GM12878 (cell line): ENCODE measurements around the gene LETM1. TPM values are rescaled to one million over a fixed set of nuclear protein-coding genes. Genes with fewer than 3 reads are reported as not detected.

Experiments
- ATAC-seq: fragments of 200-7000 bp; cut with Tn5 transposase; 3 replicates; pipeline ENCODE4 v1.9.1; 2020; ENCODE audit warnings: mild to moderate bottlenecking, moderate library complexity
- BruUV-seq: library from RNA; stranded (reverse); fragments of 400-500 nt; replicated peaks from 2 replicates; lab custom pipeline; 2021; lab: Mats Ljungman, UMichigan
- CTCF ChIA-PET: fragments of 300-600 bp; sonication (Branson Sonifier 250); formaldehyde crosslinking; extraction: SDS; loops from one replicate; lab custom pipeline; 2021; ENCODE audit warnings: inconsistent platforms; lab: Yijun Ruan, JAX
- POLR2A ChIA-PET: fragments of 350-600 bp; formaldehyde crosslinking; extraction: SDS; loops from one replicate; lab custom pipeline; 2021; ENCODE audit warnings: inconsistent platforms; lab: Charles Lee
- RAD21 ChIA-PET: fragments of 300-600 bp; sonication (Branson Sonifier 250); formaldehyde crosslinking; loops from one replicate; lab custom pipeline; 2023; ENCODE audit warnings: antibody characterized with exemption; ENCODE audit not compliant: unreplicated experiment; lab: Charles Lee
- SMC1A ChIA-PET: fragments of 300-600 bp; sonication (Branson Sonifier 250); formaldehyde crosslinking; loops from one replicate; lab custom pipeline; 2023; ENCODE audit not compliant: unreplicated experiment, uncharacterized antibody; lab: Charles Lee
- DNase-seq: peaks from one replicate; pipeline ENCODE4 v3.0.0-alpha.2; 2011; ENCODE audit warnings: low read depth, low spot score
- FAIRE-seq: peaks from 3 replicates; lab custom pipeline; 2011; peaks lifted over from hg19 to GRCh38; lab: Jason Lieb, UNC
- H2AFZ ChIP-seq: 2 replicates; pipeline ENCODE4 v1.6.0; 2011; ENCODE audit warnings: low read depth, low read length, control low read depth; ENCODE audit not compliant: control insufficient read depth
- H3K27ac ChIP-seq: 2 replicates; pipeline ENCODE4 v1.5.1; 2011; ENCODE audit warnings: control low read depth; ENCODE audit not compliant: control insufficient read depth, insufficient read depth
- H3K27me3 ChIP-seq, 2 experiments: replicated peaks in 1 of 2; 2 replicates each; pipeline versions ENCODE4 v1.6.0 to v1.6.1; 2011; ENCODE audit warnings: low read length in 1 of 2; ENCODE audit not compliant: control insufficient read depth in 2 of 2, insufficient read depth in 2 of 2
- H3K36me3 ChIP-seq, 2 experiments: 2 replicates each; pipeline ENCODE4 v1.5.1; 2011; ENCODE audit warnings: low read length in 1 of 2; ENCODE audit not compliant: control insufficient read depth in 2 of 2, insufficient read depth in 2 of 2
- H3K4me1 ChIP-seq: 2 replicates; pipeline ENCODE4 v1.6.1; 2011; ENCODE audit warnings: mild to moderate bottlenecking, low read length, moderate library complexity, mixed read lengths; ENCODE audit not compliant: control insufficient read depth, insufficient read depth
- H3K4me2 ChIP-seq: 2 replicates; pipeline ENCODE4 v1.6.0; 2011; ENCODE audit warnings: control low read depth; ENCODE audit not compliant: control insufficient read depth, insufficient read depth
- H3K4me3 ChIP-seq: fragments of 200-600 bp; sonication (generic); 2 replicates; pipeline ENCODE4 v1.5.1; 2016
- H3K79me2 ChIP-seq: 2 replicates; pipeline ENCODE4 v1.6.0; 2011; ENCODE audit warnings: low read length; ENCODE audit not compliant: control insufficient read depth, insufficient read depth
- H3K9ac ChIP-seq: 2 replicates; pipeline ENCODE4 v1.8.0; 2011; ENCODE audit warnings: low read length, control low read depth, mixed read lengths; ENCODE audit not compliant: control insufficient read depth, insufficient read depth
- H3K9me3 ChIP-seq: replicated peaks from 3 replicates; pipeline ENCODE4 v1.5.1; 2011; ENCODE audit warnings: mild to moderate bottlenecking, low read length; ENCODE audit not compliant: control insufficient read depth, insufficient read depth
- H4K20me1 ChIP-seq: 2 replicates; pipeline ENCODE4 v1.6.0; 2011; ENCODE audit not compliant: control insufficient read depth, insufficient read depth
- HDAC6 ChIP-seq: fragments of 200-600 bp; sonication (generic); IDR thresholded peaks from one replicate; pipeline ENCODE4 v1.8.0; 2017; ENCODE audit warnings: antibody characterized with exemption; ENCODE audit not compliant: unreplicated experiment
- NFIC ChIP-seq: IDR thresholded peaks from 2 replicates; pipeline ENCODE4 v1.6.1; 2012; ENCODE audit warnings: low read depth, mild to moderate bottlenecking, inconsistent platforms, low read length, moderate library complexity
- RBBP5 ChIP-seq: fragments of 200-600 bp; sonication (generic); conservative IDR thresholded peaks from 2 replicates; pipeline ENCODE4 v1.6.1; 2016
- WGBS: methylation state at CpG from one replicate; pipeline ENCODE4 v1.1.6; 2016; ENCODE audit warnings: low lambda C conversion rate; ENCODE audit not compliant: insufficient replicate concordance, insufficient coverage; ENCODE audit errors: missing lambda C conversion rate; 5-methylcytosine and 5-hydroxymethylcytosine counted together
- in situ Hi-C: fragments of 300-500 bp; cut with MboI; formaldehyde crosslinking; loops from 9 replicates; pipeline ENCODE4 v1.14.3; 2018; ENCODE audit warnings: mixed read lengths
- intact Hi-C: fragments of 100-400 bp; cut with micrococcal nuclease; formaldehyde crosslinking; loops from one replicate; pipeline ENCODE4 v1.14.2; 2022; ENCODE audit not compliant: unreplicated experiment
- polyA plus RNA-seq, 11 experiments: library from polyadenylated mRNA; depleted of rRNA in 4 of 11; unstranded in 6 of 11; stranded (reverse) in 5 of 11; fragments of >200 nt; fragmentation: Nextera tagmentation in 4 of 11; fragmentation: Illumina TruSeq in 1 of 11; extraction: Ambion mirVana in 4 of 11; extraction: Trizol in 1 of 11; gene quantifications; 1 replicate in 1 of 11; 2 replicates in 10 of 11; pipeline versions ENCODE4 v1.2.1 to v1.2.3, GENCODE V29; 2011 to 2016; ENCODE audit warnings: inconsistent platforms in 2 of 11, missing spikeins in 2 of 11, low read depth in 1 of 11
- total RNA-seq, 4 experiments: library from RNA; depleted of rRNA in 3 of 4; stranded (reverse); fragments of >200 nt in 3 of 4; fragmentation: Illumina TruSeq in 1 of 4; extraction: Trizol in 1 of 4; gene quantifications; 2 replicates each; pipeline versions ENCODE4 v1.2.1 to v1.2.3, GENCODE V29; 2013 to 2021
- TF ChIP-seq, protein P1 (sequence below): fragments of 450-650 bp; IDR thresholded peaks from 2 replicates; pipeline ENCODE4 v1.6.1; 2014; ENCODE audit warnings: mild to moderate bottlenecking
- TF ChIP-seq, protein P2 (sequence below): IDR thresholded peaks from 2 replicates; pipeline ENCODE4 v1.6.1; 2011; ENCODE audit warnings: low read depth, low read length, improper control_type of control experiment, borderline replicate concordance

LETM1 gene
- total and polyA plus RNA-seq, 10 of the 15 experiments (the other 5 are each of a cell fraction or from before 2014, with no cell fraction given) = 2.6 to 65.2 (median 30.2) TPM

DNA sequence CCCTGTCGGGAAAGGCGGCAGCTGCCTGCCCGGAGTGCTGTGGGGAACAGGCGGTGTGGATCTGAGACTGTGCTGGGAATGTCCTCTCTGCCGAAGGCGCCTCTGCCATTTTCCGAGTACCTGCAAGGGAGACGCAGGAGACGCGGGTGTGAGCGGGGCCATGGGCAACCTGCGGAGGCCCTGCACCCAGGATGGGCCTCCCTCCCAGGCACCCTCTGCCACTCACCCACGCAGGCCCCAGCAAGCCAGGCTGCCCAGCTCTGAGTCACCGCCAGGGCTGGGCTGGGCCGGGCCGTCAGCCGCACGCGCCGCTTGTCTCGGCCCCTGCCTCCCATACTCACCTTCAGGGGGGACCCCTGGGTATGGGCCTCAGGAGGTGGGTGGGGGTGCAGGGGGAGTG, 66.4 kb downstream of the LETM1 start:
- no peaks in the 10 kb centered on the region for H4K20me1 ChIP-seq
- no peak overlapping the region for H3K4me2 ChIP-seq
- ChIA-PET POLR2A (no interaction called here), SMC1A (no interaction called here), RAD21 (no interaction called here), CTCF (no interaction called here)
- H3K4me3 ChIP-seq = no peak overlapping the region
- H2AFZ ChIP-seq = no peak overlapping the region
- in situ Hi-C loops (no loop called here), intact Hi-C loops (no loop called here)
- H3K36me3 ChIP-seq = no peaks in the 10 kb centered on the region
- BruUV-seq = no TSS peak
- no peaks in the 10 kb centered on the region for H3K4me1 ChIP-seq
- H3K9ac ChIP-seq = no peak overlapping the region
- no peaks in the 10 kb centered on the region for H3K79me2 ChIP-seq
- peaks cover 4 to 6% of the 10 kb centered on the region in 2 experiments; a peak in 3 of 4 replicates for H3K27me3 ChIP-seq
- FAIRE-seq (no peak), DNase-seq (no peak)
- no peak overlapping the region for H3K27ac ChIP-seq
- TF ChIP-seq NFIC (no peak), RBBP5 (no peak), HDAC6 (no peak)
- TF ChIP-seq, protein P1, sequence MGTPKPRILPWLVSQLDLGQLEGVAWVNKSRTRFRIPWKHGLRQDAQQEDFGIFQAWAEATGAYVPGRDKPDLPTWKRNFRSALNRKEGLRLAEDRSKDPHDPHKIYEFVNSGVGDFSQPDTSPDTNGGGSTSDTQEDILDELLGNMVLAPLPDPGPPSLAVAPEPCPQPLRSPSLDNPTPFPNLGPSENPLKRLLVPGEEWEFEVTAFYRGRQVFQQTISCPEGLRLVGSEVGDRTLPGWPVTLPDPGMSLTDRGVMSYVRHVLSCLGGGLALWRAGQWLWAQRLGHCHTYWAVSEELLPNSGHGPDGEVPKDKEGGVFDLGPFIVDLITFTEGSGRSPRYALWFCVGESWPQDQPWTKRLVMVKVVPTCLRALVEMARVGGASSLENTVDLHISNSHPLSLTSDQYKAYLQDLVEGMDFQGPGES = no peak
- TF ChIP-seq, protein P2, sequence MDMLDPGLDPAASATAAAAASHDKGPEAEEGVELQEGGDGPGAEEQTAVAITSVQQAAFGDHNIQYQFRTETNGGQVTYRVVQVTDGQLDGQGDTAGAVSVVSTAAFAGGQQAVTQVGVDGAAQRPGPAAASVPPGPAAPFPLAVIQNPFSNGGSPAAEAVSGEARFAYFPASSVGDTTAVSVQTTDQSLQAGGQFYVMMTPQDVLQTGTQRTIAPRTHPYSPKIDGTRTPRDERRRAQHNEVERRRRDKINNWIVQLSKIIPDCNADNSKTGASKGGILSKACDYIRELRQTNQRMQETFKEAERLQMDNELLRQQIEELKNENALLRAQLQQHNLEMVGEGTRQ = no peak
- TF ChIP-seq, all 136 proteins: peak for 0
- WGBS = 75% methylated on average over 17 of the region's 21 CpGs
- ATAC-seq = no peak
- H3K9me3 ChIP-seq = no peaks in the 10 kb centered on the region
